RWPE1 (cell line): ENCODE results near the gene C19orf85.
"Not testable (repeated sequence)": the region's sequence is repeated elsewhere in the genome, so short reads cannot be mapped to it uniquely, and the experiment has no call there.

Source experiments
- CTCF ChIA-PET: fragments of 350-600 bp; sonication (Branson Sonifier 250); formaldehyde crosslinking; extraction: SDS; loops from one replicate; lab custom pipeline; 2021; lab: Yijun Ruan, JAX
- POLR2A ChIA-PET: fragments of 400-600 bp; formaldehyde crosslinking; extraction: SDS; loops from one replicate; lab custom pipeline; 2020; ENCODE audit warnings: antibody characterized with exemption; ENCODE audit not compliant: low non-redundant PET; lab: Yijun Ruan, JAX
- DNase-seq: peaks from one replicate; pipeline ENCODE4 v3.0.0; 2012; ENCODE audit warnings: low spot score
- H3K27ac ChIP-seq: fragments of 450-650 bp; 2 replicates; pipeline ENCODE4 v1.5.1; 2017
- TF ChIP-seq, protein P1 (sequence below): fragments of 450-650 bp; conservative IDR thresholded peaks from 2 replicates; pipeline ENCODE4 v1.5.1; 2017; ENCODE audit warnings: low read depth, mild to moderate bottlenecking

C19orf85 gene

DNA sequence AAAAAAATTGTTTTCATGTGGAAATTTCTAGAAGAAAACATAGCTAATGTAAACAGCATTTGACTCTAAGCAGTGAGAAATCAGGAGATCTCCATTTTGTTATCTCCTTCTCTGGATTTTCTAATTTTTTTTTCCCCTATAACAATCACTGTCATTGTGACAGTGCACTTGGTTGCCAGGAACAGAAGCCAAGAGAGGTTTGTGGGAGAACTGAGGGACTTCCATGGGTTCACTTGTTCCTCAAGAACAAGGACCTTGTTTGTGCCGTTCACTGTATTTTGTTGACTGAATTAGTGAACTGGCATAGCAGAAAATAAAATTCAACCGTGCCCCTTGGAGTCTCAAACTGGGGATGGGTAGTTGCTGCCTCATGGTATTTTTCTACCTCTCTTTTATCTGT lies 38.5 kb downstream of the C19orf85 start:
- TF ChIP-seq, protein P1, sequence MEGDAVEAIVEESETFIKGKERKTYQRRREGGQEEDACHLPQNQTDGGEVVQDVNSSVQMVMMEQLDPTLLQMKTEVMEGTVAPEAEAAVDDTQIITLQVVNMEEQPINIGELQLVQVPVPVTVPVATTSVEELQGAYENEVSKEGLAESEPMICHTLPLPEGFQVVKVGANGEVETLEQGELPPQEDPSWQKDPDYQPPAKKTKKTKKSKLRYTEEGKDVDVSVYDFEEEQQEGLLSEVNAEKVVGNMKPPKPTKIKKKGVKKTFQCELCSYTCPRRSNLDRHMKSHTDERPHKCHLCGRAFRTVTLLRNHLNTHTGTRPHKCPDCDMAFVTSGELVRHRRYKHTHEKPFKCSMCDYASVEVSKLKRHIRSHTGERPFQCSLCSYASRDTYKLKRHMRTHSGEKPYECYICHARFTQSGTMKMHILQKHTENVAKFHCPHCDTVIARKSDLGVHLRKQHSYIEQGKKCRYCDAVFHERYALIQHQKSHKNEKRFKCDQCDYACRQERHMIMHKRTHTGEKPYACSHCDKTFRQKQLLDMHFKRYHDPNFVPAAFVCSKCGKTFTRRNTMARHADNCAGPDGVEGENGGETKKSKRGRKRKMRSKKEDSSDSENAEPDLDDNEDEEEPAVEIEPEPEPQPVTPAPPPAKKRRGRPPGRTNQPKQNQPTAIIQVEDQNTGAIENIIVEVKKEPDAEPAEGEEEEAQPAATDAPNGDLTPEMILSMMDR: no peak
- H3K27ac ChIP-seq: no peak overlapping the region
- ChIA-PET CTCF (no interaction called here), POLR2A (no interaction called here)
- no peak for DNase-seq

DNA sequence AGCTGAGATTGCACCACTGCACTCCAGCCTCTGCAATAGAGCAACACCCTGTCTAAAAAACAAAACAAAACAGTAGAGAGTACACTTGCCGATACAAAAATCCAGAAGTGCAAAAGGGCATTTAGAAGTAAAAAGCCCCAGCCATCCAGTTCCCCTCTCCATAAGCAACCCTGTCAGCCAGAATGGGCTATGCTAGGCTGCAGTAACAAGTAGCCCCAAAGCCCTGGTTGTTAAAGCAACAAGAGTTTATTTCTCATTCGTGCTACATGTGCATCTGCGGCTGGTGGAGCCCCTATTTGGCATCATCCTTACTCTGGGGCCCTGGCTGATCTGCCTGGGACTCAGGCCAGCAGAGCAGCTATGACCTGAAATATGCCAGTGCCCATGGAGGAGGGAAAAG lies 40.0 kb downstream of the C19orf85 start:
- TF ChIP-seq, protein P1: no peak
- POLR2A ChIA-PET: no interaction called here
- CTCF ChIA-PET: interaction anchor here (0.6 kb wide), 1 partner anchor 122 kb away, joined by 3 read pairs; no protein-coding TSS in a partner anchor
- H3K27ac ChIP-seq: no peak overlapping the region
- DNase-seq: no peak

DNA sequence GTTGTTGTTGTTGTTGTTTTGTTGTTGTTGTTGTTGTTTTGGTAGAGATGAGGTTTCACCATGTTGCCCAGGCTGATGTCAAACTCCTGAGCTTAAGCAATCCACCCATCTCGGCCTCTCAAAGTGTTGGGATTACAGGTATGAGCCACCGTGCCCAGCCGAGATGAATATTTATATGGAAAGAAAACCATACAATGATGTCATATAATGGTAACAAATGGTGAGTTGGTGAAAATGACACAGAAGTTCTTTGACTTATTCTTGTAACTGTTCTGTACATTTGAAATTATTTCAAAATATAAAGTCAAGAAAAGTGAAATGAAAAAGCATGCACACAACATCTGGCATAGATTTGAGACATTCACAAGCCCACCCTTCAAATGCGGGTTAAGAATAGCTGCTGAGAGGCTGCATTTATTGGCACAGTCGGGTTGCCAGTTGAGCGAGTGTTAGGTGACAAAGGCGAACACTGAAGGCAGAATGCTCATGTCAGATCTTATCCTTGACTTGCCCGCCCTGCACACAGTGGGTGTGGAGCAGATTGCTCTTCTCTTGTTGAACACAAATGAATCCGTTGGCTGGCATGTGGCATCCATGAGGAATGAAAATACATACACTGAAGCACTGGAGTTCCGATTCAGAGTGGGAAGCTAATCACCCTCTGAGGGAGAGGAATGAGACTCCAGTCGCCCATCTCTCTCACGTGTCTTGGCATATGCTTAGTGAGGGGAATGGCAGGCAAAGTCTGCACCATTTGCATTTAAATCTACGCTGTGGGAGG lies 41.1 kb downstream of the C19orf85 start:
- H3K27ac ChIP-seq: no peak overlapping the region
- ChIA-PET CTCF (interaction anchor here (0.6 kb wide), 2 partner anchors 274 to 282 kb away, joined by 3 to 4 read pairs; partner anchors contain the start of gene TNNT1), POLR2A (no interaction called here)
- DNase-seq: no peak
- TF ChIP-seq, protein P1: no peak

DNA sequence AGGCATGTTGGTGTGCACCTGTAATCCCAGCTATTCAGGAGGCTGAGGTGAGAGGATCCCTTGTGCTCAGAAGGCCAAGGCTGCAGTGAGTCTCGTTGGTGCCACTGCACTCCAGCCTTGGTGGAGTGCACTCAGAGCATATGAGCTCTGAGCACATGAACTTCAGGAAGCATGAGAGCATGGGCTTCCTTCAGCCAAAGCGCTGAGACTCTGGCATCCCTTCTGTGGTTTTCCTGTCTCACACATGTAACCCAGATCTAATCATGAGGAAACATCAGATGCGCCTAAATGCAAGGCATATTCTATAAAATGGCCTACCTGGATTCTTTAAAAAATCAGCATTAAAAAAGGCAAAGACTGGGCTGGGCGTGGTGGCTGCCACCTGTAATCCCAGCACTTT lies 43.3 kb downstream of the C19orf85 start:
- DNase-seq, POLR2A ChIA-PET, CTCF ChIA-PET, H3K27ac ChIP-seq: not testable (repeated sequence)

DNA sequence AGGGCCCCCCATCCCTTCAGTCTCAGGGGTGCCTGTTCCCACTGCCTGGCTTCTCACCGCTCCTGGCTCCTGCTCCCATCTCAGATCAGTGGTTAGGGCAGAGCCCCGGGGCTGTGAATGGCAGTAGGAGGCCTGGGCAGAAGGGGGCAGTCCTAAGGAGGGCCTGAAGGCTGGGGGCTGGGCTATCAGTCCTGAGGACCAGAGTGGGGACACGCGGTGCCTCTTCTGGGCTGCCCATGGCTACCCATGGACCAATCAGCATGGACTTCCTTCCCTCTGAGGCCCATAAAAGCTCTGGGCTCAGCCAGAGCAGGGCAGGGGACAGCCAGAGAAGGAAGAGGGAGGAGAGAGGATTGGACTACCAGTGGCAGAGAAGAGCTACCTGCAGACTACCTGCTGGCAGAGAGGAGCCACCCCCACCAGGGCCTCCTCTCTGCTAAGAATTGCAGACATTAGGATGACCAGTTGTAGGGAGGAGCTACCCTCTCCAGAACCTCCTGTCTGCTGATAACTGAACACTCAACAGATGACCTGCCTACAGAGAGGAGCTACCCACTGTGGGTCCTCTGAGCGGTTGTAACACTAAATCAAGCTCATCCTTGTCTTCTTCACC lies 44.8 kb downstream of the C19orf85 start:
- ChIA-PET POLR2A (interaction anchor here (0.5 kb wide), 1 partner anchor 11 kb away, joined by 5 read pairs; no protein-coding TSS in a partner anchor), CTCF (no interaction called here)
- H3K27ac ChIP-seq: no peak overlapping the region
- TF ChIP-seq, protein P1: no peak
- no peak for DNase-seq

DNA sequence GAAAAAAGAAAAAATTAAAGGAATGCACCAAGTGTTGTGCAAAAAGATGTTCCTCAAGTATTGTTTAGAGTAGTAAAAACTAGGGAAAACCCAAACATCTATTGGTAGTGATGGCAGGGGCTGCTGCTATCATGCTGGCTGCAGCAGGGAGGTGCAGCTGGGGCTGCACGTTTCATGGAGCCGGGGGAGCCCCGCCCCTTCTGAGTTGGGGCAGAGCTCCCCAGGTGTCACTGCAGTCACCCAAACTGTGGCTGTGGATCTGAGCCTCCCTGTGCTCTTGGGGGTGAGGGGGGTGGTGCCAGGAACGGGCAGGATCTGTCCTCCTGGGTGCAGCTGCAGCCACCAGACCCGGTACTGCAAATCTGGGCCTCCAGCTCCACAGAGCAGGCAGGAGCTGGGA lies 45.4 kb downstream of the C19orf85 start:
- H3K27ac ChIP-seq: no peak overlapping the region
- ChIA-PET CTCF (interaction anchor here (1.0 to 1.7 kb wide), 4 partner anchors 10 to 278 kb away, joined by 3 to 7 read pairs (median 6); no protein-coding TSS in a partner anchor), POLR2A (no interaction called here)
- no peak for DNase-seq
- TF ChIP-seq, protein P1: no peak
